HG02884 (cell line): ENCODE results near the gene SP6.
A peak's percentile ranks its signal among the peaks of the same experiment; 100 is the strongest.

ENCODE experiments used
- ATAC-seq: cut with Tn5 transposase; IDR thresholded peaks from one replicate; pipeline ENCODE4 v1.9.1; 2021; ENCODE audit warnings: mild to moderate bottlenecking, moderate library complexity; ENCODE audit not compliant: unreplicated experiment

Gene SP6

DNA sequence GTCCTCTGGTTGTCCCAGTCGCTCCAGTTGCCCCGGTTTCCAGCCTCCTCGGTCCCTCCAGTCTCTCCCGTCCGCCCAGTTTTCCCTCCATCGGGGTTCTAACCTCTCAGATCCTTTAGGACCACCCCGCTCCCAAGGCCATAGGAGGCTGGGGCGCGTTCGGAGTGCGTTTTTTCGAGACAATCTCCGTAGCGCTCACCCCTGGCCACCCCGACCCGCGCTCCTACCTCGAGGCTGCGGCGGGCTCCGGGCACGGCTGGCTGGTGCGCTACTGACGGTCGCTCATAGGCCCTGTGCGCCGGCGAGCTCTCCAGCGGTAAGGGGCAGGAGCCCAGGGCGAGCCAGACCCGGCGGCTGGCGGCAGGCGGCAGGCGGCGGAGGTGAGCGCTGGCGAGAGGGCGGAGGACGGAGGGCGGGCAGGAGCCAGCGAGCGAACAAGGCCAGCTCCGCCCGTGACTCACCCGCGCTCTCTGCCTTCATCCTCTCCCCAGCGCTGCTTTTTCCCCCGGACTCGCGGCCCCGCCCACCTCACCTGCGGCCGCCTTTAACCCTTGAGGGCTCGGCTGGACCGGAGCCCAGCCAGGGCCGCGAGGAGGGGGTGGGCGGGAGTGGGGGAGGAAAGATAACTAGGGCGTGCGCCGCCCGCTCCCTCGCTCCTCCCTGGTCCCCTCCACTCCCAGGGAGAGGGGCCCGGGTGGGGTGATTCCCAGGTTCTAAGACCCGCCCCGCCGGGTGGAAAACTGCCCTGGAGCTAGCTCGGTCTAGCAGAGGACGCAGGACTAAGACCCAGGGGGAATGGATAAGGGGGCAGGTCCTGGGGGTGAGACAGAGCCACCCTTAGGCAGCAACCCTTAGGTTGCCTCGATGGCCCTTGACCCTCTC, at the start of gene SP6:
SP6 (minus strand) TSS at position 472 of the 882 bp plus-strand sequence. CDS start 2,734 bp downstream, outside the sequence.
- ATAC-seq = no peak

DNA sequence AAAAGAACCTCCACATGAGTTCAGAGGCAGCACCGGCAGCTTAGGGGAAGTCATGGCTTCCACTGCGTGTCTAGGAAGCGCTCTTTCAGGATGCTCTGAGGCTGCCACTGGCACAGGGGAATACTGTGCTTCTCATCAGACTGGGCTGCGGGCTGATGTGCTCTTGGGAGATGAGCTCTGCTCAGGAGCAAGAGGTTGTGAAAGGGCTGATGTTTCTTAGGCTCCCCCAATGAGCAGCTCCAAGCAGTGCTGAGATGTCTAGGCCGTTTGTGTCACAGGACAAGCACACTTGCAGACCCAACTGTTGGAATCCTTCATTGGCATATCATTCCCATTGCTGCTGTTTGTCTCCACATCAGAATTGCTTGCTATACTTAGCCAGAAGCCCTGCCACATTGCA, 48.7 kb upstream of the SP6 start:
- no peak for ATAC-seq

DNA sequence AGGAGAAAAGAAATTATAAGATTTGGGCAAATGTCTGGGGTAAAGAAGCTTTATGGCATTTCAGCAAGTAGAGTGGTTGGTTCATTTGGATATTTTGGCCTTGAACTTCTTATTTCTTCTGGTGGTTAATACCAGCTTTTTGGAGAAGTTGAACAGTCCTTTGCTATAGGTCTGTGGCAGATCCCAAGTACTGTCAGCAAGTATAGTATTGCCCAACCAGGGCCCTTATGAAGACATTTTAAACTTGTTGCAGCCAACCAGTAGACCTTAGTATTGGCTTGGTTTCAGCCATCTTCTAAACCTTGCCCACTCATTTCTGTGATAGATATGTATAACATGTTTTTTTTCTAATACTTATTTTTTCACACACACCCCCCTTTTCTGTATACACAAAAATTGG, 47.3 kb upstream of the SP6 start:
- ATAC-seq = no peak

DNA sequence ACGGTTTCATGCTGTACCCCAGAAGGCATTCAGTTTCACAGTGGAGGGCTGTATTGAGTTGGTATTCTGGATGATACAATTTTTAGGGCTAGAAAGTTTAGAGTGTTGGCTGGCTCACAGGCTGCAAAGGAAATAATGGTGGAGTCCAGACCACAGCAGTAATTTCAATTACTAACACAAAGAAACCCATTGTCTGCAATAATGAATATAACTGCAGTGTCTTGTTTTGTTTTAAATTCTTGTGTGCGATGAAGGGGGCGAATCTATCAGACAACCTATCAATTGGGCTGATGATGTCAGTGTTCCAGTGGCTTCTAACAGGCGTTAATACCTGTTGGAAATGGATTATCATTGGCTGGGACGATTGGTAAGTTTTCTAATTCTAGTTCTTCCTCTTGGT, 46.6 kb upstream of the SP6 start:
- ATAC-seq = no peak

DNA sequence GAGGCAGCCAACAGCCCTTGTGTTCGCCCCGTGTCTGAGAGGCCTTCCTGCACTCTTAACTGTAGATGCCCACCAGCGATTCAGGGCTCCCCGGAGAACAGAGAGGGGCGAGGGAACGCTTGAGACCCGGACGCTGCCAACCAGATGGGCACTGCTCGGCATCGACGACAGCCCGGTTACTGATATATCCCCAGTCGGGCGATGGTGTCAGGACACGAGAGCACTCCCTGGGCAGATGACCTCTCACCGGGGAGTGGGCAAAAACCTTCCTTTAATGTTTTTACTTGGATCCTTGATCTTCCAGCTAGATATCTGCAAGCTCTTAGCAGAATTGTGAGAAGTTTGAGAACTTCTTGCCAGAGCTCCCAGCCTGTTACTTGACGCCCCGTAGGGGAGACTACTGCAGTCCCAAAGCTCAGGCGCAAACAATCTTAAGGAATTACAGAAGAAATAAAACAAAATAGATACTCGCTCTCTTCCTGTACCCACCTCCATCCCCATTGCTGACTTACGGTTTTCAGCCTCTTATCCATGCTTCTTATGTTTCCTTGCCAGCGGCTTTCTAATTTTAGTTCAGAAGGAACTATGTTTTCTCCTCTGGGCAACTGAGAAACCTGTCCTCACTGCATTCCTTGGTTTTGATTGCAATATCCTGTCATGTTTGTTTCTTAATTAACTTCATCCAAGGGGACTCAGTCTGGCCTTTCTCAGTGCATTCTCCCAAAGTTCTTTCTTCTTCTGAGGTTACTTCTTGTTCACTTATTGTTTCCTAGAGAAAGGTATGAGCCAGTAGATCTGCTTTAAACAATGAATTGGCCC, 45.9 kb upstream of the SP6 start:
- ATAC-seq = no peak

DNA sequence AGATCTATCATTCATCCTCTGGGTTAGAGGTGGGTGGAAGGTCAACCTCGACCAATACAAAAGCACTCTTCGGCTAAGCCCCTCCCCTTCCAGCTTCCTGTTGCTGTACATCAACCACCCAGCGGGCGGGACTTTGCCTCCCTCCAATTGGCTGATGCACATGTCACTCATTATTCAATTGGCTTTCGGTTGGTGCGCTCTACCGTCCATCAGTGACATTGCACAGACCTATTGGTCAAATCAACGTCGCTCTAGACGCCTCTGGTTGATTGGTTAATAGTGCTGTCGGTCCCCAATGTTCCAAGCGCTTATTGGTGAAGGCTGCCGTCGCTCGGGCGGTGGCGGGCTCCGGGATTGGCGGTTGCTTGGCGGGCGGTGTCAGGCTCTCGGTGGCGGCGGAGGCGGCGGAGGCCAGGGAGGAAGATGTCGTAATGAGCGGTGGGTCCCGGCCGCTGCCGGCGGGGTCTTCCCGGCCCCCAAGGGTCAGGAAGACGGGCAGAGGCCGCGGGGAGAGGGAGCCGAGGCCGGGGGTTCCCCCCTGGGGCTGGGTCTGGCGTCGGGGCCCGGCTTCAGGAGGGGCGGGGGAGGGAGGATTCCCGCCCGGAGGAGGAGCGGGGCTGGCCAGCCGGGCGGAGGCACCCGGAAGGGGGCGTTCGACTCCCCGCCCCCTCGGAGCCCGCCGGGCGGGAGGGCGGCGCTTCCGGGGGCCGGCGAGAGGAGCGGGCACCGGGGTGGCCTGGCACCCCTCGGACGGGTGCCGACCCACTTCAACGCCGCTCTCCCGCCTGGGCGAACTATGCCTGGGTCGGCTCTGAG, 45.1 kb upstream of the SP6 start, which contains the start of gene SP2:
SP2 (plus strand) TSS at position 381 of the 816 bp plus-strand sequence; CDS start at position 432, 51 bp downstream.
- ATAC-seq = peak; percentile 83

DNA sequence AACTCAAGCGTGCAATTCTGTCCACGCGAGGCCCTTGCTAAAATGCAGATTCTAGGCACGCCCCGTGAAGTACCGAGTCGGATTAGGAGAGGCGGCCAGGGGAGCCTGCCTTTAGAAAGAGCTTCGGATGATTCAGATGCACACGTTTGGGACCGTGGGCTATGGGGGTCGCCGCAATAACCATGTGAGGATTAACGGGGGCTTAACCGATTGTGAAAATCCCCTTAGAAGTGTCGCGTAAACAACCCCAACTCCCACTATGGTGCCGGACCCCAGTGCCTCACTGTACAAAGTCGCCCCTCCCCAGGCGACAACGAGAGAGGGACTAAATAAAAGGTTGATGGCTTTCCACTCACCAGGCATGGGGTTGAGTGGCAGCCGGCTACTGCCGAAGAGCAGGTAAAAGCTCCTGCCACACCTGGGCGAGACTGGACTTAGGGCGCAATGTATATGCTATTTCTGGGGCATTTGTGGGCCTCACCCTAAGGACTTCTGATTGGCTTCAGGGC, 44.4 kb upstream of the SP6 start:
- ATAC-seq = no peak

DNA sequence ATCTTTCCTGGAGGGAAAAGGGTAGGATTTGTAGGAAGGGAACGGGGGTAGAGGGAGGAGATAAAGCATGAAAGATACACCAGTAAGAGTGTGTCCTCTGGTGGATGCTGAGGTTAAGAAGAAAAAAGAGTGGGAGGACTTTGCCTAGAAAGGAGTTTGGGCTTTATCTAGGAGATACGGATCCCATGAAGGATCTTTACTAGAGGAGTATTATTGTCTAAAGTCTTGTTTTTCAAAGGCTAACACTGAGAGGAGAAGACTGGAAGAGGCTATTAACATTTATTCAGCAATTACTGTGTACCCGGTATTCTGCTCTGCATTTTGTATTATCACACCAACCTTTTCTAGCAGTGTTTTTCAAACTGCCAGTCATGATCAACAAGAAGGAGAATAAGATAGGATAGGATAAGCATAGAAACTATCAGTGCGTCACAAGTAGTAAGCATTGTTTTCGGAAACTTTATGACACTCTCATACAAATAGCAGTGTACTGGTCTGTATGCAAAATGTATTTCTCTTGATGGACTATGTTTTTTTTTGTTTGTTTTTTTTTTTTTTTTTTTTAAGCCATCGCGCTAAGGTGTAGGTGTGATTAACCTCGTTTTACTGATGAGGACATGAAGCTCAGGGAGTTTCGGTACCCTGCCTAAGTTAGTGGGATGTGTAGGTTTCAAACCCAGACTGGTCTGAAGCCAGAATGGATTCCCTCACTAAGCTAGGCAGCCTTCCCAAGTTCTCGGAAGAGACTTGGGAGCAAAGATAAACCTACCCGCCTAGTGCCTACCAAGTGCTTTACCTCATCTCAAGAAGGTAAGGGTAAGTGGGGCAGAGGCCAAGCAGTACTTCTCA, 43.8 kb upstream of the SP6 start:
- no peak for ATAC-seq

DNA sequence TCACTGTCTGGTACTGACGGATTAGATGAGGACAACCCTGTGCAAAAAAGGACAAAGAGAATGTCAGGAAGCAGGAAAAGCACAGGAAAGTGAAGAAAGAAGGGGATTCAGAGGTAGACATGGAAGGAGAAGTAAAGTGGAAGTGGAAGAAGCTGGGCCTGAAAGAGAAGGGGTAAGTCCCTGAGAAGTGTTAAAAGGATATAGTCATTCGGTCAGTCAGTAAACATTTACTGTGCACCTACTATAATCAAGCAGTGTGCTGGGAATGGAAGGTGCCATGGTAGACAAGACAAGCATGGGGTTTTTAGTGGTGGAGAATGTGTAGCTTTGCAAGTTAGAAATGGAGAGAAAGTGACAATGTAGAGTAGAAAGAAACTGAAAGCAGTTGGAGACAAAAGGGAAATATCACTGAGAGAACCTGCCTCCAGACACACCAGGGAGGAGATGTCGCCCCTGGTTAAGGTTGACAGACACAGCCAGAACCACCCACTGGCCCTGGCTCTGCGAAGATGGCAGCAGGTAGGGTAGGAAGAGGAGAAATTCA, 40.7 kb upstream of the SP6 start:
- ATAC-seq = no peak

DNA sequence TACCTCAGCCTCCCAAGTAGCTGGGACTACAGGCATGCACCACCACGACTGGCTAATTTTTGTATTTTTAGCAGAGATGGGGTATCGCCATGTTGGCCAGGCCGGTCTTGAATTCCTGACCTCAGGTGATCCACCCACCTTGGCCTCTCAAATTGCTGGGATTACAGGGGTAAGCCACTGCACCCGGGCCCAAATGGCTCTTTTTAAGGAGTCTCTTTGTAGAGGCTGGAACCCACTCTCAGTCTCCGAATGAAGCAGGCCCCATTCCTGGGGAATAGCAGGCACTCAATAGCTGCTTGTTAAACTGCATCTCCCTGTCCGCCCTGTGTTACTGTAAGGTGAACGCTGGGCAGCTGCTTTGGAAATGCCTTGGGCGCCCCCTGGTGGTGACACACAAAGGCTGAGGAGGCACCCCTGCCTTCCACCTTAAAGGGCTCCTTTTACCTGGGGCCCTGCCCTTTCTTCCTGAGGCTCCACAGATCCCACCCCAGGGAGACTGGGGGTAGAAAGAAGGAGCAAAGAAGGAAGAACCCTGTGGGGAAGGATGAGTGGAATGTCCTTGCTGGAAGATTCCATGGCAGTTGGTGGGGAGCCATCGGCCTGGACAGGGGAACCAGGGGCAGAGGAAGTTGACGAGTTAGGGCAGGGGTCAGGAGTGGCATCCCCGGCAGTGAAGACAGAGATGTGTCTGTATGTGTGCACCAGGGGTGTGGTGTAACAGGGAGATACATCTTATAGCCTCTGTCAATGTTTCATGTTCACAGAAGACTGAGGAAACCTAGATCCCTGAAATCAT, 39.0 kb upstream of the SP6 start:
- ATAC-seq = no peak

DNA sequence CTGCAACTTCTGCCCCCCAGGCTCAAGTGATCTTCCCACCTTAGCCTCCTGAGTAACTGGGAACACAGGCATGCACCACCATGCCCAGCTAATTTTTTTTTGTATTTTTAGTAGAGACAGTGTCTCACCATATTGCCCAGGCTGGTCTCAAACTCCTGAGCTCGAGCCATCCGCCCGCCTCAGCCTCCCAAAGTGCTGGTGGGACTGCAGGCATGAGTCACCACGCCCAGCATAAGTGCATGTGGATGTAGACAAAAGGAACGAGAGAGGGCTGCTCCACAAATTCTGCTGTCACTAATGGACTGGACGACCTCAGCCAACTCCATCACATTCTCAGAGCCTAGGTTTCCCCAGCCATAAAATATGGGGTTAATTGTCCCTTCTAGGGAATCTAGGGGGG, 37.3 kb upstream of the SP6 start:
- no peak for ATAC-seq

DNA sequence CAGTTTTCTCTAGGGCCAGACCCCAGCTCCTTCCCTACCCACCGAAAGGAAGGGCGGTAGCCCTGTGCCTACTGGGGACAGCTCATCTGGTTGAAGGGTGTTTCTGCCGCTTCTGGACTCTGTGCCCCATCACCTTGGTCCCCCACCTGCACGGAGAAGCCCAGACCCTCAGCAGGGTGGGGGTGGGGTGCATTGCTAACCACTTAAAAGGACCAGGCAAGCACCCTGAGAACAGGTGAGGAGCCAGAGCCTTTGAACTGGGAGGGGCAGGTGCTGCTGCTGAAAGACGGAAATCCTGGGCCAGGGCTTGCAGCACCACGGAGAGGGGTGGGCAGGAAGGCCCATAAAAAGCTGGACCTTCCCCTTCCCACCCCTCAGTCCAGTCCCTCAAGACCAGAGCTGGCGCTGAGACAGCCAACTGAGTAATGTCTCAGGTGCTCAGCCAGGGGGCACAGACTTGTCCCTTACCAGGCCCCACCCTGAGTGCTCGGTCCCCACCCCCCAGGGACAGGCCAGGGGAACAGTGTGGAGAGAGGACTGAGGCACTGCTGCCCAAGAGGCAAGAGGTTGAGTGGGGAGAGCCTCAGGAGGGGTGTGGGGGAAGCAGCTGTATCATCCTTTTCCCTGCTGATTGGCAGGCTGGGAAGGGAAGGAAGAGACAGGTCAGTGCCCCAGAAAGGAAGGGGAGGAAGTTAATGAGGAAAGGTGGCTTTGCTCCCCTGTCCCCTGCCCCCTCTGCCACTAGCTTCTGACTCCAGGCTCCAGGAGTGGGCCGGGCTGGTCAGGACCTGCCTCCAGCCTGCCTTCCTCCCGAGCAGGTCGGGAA, 34.2 kb upstream of the SP6 start:
- no peak for ATAC-seq

DNA sequence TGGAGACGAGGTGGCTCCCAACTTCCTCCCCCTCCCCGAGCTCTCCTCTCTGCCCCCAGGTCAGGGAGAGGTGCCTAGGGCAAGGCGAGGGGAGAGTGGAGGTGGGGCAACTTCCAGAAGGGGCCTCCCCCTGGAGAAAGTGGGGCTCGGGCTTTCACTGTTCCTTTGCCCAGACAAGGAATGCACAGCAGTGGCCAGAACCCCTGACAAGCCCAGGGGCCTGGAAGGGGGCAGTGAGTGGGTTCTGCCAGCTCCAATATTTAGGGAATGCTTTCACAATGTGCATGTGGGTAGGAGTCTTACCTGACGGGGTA, 33.4 kb upstream of the SP6 start:
- no peak for ATAC-seq

DNA sequence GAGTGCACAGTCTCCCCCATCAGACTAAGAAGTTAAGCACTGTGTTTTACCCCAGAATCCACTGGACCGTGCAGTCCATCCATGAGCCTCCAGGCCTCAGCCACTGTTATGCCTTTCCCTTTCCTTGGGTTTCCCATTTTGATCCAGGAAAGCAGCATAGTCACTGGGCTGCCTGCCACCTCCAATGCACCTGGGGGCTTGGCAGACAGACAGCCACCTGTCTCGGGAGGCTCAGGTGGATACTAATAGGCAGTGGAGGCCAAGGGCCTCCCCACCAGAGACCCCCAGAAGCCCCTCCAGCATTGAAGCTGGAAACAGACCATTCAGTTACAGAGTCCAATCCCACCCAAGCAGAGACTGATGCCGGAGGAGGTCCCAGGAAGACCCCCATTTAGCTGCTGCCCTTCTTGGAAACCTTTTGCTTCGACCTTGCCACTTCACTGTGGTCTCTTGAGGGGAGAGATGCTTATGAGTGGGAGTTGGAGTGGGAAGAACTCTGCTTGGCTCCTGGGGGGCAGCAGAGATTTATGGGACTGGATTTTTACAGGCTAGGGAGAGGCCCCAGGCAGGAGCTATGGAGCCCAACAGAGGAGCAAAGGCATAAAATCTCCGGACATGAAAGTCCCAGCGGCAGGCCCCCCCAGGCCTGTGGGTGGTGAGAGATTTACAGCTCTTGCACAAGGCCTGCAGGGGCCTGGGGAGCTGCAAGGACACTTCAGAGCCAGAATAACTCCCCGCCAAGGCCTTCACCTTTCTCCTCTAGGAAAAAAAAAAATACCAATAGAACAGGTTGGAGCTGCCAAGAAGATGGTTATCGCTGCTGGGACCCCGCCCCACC, 32.8 kb upstream of the SP6 start:
- ATAC-seq = no peak

DNA sequence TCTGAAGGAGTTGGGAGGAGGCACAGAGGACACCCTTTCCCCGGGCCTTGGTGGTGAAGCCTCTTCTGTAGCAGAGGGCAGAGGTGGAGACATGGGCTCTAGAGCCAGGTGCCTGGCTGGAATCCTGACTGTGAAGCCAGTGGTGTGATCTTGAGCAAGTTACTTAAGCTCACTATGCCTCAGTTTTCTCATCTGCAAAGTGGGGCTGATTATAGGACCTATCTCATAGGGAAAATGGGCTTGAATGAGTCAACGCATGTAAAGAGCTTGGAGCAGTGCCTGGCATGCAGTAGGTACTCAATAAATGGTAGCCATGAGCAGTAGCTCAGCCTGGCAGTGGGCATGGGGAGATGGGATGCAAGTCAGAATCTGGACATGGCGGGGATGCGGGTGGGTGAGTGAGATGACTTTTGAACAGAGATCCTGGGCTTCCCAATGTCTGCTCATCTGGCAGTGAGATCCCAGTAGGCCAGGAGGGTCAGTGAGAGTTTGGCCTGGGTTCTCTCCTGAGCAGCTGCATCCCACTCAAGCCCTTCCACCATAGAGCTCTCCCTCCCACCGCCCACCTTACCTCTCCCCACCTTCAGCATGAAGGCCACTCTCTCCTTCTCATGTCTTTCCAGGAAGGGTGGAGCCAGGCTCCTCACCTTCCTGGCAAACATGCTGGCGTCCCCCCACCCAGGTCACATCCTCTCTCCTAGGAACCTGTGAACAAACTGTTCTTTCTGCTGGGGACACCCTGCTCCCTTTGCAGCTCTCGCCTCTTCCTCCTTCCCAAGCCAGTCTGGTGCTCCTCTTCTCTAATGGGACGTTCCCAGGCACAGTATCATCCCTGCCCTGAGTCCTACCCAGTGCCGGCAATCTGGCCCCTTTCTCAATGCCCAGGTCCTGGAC, 32.0 kb upstream of the SP6 start:
- no peak for ATAC-seq

DNA sequence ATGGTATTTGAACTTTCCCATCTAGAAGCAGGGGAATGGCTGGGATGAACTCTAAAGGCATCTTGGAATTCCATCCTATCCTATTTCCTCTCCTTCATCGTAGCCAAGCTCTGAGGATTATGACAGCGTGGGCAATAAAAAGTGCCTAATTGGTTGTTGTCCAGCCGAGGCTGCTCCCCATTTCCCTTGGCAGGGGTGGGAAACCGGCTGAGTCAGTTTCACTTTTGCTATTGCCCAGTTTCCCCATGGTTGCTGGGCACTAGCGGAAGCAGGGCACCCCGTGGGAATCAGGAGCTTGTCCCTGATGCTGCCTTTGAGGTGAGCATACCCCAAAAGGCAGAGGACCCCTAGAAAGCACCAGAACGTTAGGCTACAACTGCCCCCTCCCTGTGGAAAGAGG, 31.3 kb upstream of the SP6 start:
- no peak for ATAC-seq
